ENCODE results near the gene LRRC4C.

LRRC4C gene

DNA sequence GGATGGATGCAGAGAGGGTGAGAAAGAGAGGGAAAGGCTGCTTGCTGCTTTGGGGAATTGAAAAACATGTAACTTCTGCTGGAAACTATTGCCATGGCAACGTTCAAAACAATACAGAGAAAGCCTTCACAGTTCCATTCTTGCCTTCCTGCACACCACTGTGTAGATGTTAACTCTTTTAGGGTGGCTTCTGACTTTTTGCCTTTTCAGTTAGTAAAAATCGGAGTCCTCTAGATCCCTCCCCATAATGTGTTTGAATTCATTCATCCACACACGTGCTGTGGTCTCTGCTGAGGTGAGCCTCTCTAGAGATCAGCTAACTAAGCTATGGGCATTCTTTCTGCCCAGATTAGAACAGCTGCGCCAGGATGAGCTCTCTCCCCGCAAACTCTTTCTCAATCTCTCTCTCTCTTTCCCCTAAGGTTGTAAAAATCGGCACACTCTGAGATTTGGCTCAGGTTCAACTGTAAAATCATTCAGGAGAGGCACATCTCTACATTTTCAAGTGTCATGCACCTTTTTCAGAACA lies 1178.3 kb downstream of the LRRC4C start:
- peak; percentile 33 for FAIRE-seq
- no peak for TF ChIP-seq TAF1 (IDR thresholded peaks at IDR 0.05; ENCODE audit: low read depth, low read length)
- no peak for TF ChIP-seq PAX5 (IDR thresholded peaks at IDR 0.05; ENCODE audit: insufficient read depth, low read length, severe bottlenecking)
- TF ChIP-seq POLR2AphosphoS5 (IDR thresholded peaks at IDR 0.05; ENCODE audit: low read depth, low read length) = no peak
- no peak for TF ChIP-seq SPI1 (IDR thresholded peaks at IDR 0.05; ENCODE audit: low read depth, low read length)
- no peak for TF ChIP-seq POLR2A (IDR thresholded peaks at IDR 0.05; ENCODE audit: low read depth, low read length)
- TF ChIP-seq POU2F2 (IDR thresholded peaks at IDR 0.05; ENCODE audit: low read depth, low read length) = no peak
- no peak for DNase-seq (ENCODE audit: insufficient read length, low spot score)

DNA sequence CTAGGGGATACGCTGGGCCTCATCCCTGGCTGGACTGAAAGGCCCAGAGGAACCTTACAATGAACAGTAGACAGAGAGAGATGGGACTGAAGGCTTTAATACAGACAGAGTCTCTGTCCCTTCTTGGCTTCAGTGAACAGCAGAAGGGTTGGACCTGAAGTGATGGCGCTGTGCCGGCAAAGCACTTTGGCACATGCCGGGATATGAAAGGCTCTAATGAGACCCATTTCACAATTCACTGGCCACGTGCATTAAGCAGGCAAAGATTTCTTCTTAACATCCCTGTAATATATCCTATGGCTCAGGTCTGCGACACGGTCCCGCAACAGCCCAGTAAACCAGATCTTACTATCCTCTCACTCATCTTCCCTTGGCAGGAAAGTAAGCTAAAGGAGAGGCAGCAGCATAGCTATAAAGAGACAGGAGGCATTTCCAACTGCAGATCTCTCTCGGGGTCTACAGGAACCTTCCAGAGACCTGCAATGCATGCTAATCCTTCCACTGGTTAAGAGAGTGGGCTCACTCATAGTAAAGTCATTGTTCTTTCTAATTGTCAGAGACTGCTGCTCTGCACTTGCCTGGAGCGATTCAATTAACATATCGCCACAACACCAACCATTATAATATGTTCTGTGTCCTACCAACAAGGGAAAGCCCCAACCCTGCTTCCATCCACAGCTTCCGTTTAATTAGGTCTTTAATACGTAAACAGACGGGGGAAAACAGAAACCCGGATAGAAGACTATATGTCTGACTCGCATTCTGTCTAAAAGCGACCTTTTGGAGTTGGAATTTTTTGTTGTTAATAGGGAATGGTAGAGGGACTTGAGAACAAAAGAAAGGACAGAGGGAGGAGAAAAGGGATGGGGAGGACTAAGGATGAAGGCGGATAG lies 1179.0 kb downstream of the LRRC4C start:
- DNase-seq (ENCODE audit: insufficient read length, low spot score) = no peak
- TF ChIP-seq SPI1 (IDR thresholded peaks at IDR 0.05; ENCODE audit: low read depth, low read length) = no peak
- TF ChIP-seq PAX5 (IDR thresholded peaks at IDR 0.05; ENCODE audit: insufficient read depth, low read length, severe bottlenecking) = no peak
- no peak for TF ChIP-seq POU2F2 (IDR thresholded peaks at IDR 0.05; ENCODE audit: low read depth, low read length)
- no peak for TF ChIP-seq TAF1 (IDR thresholded peaks at IDR 0.05; ENCODE audit: low read depth, low read length)
- no peak for TF ChIP-seq POLR2A (IDR thresholded peaks at IDR 0.05; ENCODE audit: low read depth, low read length)
- TF ChIP-seq POLR2AphosphoS5 (IDR thresholded peaks at IDR 0.05; ENCODE audit: low read depth, low read length) = no peak
- no peak for FAIRE-seq

DNA sequence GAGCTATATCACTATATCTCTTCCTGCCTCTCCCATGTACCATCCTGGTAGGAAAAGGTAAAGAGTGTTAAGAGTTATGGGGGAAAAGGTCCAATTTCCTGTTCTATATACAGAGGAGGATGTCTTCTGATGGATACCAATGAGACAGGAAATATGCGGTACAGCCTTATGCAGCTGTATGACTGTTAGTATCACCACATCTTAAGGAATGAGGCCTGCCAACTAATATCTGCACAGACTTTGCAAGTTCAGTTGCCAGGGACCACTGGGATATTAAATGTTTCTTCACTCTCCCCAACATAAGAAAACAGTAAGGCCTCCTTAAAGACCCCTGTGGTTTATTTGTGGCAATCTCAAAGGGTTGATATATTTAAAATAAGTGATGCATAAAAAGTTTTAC lies 1182.5 kb downstream of the LRRC4C start:
- TF ChIP-seq TAF1 (IDR thresholded peaks at IDR 0.05; ENCODE audit: low read depth, low read length) (no peak), POU2F2 (IDR thresholded peaks at IDR 0.05; ENCODE audit: low read depth, low read length) (no peak)
- FAIRE-seq (no peak), DNase-seq (ENCODE audit: insufficient read length, low spot score) (no peak)

DNA sequence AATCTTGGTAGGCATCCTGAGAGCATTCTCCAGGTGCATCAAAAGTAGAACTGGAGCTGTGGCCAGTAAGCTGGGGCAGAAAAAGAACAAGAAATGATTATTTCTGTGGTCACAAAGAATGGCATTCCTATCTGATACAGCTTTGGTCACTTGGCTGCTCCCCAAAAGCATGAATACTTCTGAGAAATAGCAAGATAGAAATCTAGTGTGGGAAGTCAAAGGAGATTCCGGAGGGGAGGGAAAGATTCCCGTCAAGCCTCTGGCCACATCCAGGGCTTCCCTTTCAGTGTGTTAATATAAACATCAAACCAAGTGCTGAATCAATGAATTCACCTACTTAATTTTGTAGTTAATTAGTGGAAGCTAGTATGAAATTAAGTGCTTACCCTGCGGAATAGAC lies 1185.4 kb downstream of the LRRC4C start:
- TF ChIP-seq POLR2A (IDR thresholded peaks at IDR 0.05; ENCODE audit: low read depth, low read length) (no peak), SPI1 (IDR thresholded peaks at IDR 0.05; ENCODE audit: low read depth, low read length) (no peak), POU2F2 (IDR thresholded peaks at IDR 0.05; ENCODE audit: low read depth, low read length) (no peak), POLR2AphosphoS5 (IDR thresholded peaks at IDR 0.05; ENCODE audit: low read depth, low read length) (no peak), TAF1 (IDR thresholded peaks at IDR 0.05; ENCODE audit: low read depth, low read length) (no peak), PAX5 (IDR thresholded peaks at IDR 0.05; ENCODE audit: insufficient read depth, low read length, severe bottlenecking) (no peak)
- FAIRE-seq (no peak), DNase-seq (ENCODE audit: insufficient read length, low spot score) (no peak)

DNA sequence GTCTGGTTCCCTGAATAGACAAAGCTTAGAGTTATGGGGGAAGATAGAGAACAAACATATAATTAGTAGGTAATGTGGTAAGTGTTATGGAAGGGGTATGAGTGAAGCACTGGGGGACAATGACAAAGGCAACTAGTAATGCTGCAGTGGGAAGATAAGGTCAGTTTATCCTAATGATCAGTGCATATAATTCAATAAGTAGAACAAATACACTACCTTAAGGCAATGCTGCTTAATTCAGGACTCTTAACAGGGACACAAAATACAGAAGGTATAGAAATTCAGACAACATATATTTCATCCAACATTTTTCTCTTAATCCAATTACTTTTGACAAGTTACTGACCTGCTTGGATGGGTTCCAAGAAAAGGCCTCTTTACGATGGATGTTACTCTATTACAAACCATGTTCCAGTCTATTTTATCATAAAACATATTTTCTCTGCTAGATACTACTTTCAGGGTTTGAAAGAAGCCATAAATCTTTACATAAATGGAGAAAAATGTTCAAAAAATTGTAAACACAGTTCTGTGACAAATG lies 1186.2 kb downstream of the LRRC4C start:
- no peak for FAIRE-seq
- no peak for DNase-seq (ENCODE audit: insufficient read length, low spot score)
- TF ChIP-seq TAF1 (IDR thresholded peaks at IDR 0.05; ENCODE audit: low read depth, low read length) (no peak), POLR2A (IDR thresholded peaks at IDR 0.05; ENCODE audit: low read depth, low read length) (no peak), SPI1 (IDR thresholded peaks at IDR 0.05; ENCODE audit: low read depth, low read length) (no peak), PAX5 (IDR thresholded peaks at IDR 0.05; ENCODE audit: insufficient read depth, low read length, severe bottlenecking) (no peak), POLR2AphosphoS5 (IDR thresholded peaks at IDR 0.05; ENCODE audit: low read depth, low read length) (no peak), POU2F2 (IDR thresholded peaks at IDR 0.05; ENCODE audit: low read depth, low read length) (no peak)

DNA sequence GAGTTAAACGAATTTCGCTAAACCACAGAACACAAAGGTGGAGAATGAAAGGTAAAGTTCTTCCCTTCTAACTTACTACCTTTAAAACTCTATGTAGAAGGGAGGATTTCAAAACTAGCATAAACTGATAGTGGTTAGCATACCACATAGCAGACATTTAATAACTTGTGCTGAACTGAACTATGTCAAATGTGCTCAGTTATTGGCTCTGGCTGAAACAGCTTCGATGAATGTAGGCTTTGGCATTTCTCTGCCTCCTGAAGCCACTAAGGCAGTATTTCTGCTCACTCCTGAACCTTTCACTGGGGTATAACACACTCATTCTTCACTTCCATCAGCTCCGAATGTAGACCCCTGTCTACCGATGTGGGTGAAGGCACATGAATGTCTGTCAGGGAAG lies 1188.1 kb downstream of the LRRC4C start:
- no peak for FAIRE-seq
- DNase-seq (ENCODE audit: insufficient read length, low spot score) = no peak
- TF ChIP-seq SPI1 (IDR thresholded peaks at IDR 0.05; ENCODE audit: low read depth, low read length) (no peak), POLR2AphosphoS5 (IDR thresholded peaks at IDR 0.05; ENCODE audit: low read depth, low read length) (no peak), POLR2A (IDR thresholded peaks at IDR 0.05; ENCODE audit: low read depth, low read length) (no peak), PAX5 (IDR thresholded peaks at IDR 0.05; ENCODE audit: insufficient read depth, low read length, severe bottlenecking) (no peak), POU2F2 (IDR thresholded peaks at IDR 0.05; ENCODE audit: low read depth, low read length) (no peak), TAF1 (IDR thresholded peaks at IDR 0.05; ENCODE audit: low read depth, low read length) (no peak)

DNA sequence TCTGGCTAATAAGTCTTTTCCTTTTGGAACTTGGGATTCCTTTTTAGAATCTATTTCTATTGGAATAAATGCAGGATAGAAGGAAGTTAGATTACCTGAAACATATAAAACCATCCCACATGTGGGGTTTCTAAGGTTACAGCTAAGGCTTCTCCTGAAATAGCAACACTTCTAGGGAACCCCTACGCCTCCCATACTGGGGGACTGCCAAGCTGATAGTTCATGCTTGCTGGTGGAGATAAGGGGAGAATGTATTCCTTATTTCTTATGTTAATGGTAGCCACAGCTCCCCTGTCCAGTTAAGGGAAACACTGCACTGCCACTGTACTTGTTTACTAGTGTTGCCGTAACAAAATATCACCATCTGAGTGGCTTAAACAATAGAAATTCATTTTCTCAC lies 1189.6 kb downstream of the LRRC4C start:
- DNase-seq (ENCODE audit: insufficient read length, low spot score) = no peak
- no peak for FAIRE-seq
- TF ChIP-seq POU2F2 (IDR thresholded peaks at IDR 0.05; ENCODE audit: low read depth, low read length) (no peak), POLR2A (IDR thresholded peaks at IDR 0.05; ENCODE audit: low read depth, low read length) (no peak), PAX5 (IDR thresholded peaks at IDR 0.05; ENCODE audit: insufficient read depth, low read length, severe bottlenecking) (no peak), POLR2AphosphoS5 (IDR thresholded peaks at IDR 0.05; ENCODE audit: low read depth, low read length) (no peak), SPI1 (IDR thresholded peaks at IDR 0.05; ENCODE audit: low read depth, low read length) (no peak), TAF1 (IDR thresholded peaks at IDR 0.05; ENCODE audit: low read depth, low read length) (no peak)

DNA sequence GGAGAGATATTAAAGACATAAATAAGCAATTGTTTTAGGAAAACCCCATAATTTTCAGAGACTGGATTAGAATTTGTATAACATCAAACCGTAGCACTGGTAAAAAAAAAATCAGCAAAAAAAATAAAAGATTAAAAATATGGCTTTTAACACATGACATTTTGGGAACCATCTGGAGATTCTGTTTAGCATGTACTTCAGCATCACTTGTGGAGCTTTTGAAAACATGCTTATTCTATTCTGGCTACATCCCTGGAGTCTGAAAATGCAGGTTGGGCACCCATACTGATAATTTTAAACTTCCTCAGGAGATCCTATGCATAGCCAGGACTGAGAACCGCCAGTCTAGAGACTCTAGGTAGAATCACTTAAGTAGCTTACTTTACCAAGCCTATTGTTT lies 1190.9 kb downstream of the LRRC4C start:
- DNase-seq (ENCODE audit: insufficient read length, low spot score) (no peak), FAIRE-seq (no peak)
- no peak for TF ChIP-seq POLR2AphosphoS5 (IDR thresholded peaks at IDR 0.05; ENCODE audit: low read depth, low read length)
- no peak for TF ChIP-seq POU2F2 (IDR thresholded peaks at IDR 0.05; ENCODE audit: low read depth, low read length)
- TF ChIP-seq SPI1 (IDR thresholded peaks at IDR 0.05; ENCODE audit: low read depth, low read length) = no peak
- no peak for TF ChIP-seq POLR2A (IDR thresholded peaks at IDR 0.05; ENCODE audit: low read depth, low read length)
- TF ChIP-seq TAF1 (IDR thresholded peaks at IDR 0.05; ENCODE audit: low read depth, low read length) = no peak

DNA sequence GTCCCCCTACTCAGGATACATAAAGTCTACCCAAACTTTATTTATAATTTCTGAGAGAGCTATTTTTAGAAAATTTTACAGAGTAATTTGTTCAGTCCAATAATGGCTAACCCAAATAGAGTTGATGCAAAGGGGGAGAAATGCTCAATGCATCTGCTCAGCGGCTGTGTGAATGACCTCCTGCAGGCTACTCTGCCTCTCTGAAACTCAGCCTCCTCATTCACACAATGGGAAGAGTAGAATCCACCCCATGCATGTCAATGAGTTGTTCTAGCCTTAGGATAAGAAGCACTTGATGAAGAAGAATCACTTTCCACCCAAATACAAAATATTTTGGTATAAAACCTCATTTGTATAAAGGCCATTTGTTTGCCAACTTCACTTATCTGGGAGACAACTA lies 1204.0 kb downstream of the LRRC4C start:
- DNase-seq (ENCODE audit: insufficient read length, low spot score) (no peak), FAIRE-seq (no peak)
- no peak for TF ChIP-seq SPI1 (IDR thresholded peaks at IDR 0.05; ENCODE audit: low read depth, low read length)
- TF ChIP-seq PAX5 (IDR thresholded peaks at IDR 0.05; ENCODE audit: insufficient read depth, low read length, severe bottlenecking) = no peak
- no peak for TF ChIP-seq POLR2AphosphoS5 (IDR thresholded peaks at IDR 0.05; ENCODE audit: low read depth, low read length)
- TF ChIP-seq POLR2A (IDR thresholded peaks at IDR 0.05; ENCODE audit: low read depth, low read length) = no peak
- TF ChIP-seq TAF1 (IDR thresholded peaks at IDR 0.05; ENCODE audit: low read depth, low read length) = no peak
- TF ChIP-seq POU2F2 (IDR thresholded peaks at IDR 0.05; ENCODE audit: low read depth, low read length) = no peak

Data from GM12891 (cell line).